Putamen (tissue), 1 donor: ENCODE measurements around the gene TEAD4.

ENCODE experiments used
- DNase-seq: peaks from one replicate; pipeline ENCODE4 v3.0.0-alpha.2; 2016; ENCODE audit warnings: low spot score

TEAD4 gene

DNA sequence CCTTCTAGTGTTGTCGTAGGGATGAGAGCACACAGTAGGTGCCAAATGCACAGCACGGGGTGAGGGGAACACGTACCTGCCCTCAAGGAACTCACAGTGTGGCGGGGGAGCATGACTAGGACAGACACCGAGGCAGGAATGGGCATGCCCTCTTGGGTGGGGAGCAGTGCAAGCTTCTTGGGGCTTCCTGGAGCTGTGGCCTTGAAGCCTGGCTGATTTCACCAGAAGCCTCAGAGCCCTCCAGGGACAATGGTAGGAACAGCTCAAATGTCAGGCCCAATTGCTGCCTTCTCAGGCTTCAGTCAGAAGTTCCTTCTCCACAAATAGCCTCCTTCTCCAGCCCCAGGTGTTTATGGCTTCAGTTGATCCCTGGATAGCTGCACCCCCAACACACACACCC, 43.4 kb downstream of the TEAD4 start:
- no peak for DNase-seq

DNA sequence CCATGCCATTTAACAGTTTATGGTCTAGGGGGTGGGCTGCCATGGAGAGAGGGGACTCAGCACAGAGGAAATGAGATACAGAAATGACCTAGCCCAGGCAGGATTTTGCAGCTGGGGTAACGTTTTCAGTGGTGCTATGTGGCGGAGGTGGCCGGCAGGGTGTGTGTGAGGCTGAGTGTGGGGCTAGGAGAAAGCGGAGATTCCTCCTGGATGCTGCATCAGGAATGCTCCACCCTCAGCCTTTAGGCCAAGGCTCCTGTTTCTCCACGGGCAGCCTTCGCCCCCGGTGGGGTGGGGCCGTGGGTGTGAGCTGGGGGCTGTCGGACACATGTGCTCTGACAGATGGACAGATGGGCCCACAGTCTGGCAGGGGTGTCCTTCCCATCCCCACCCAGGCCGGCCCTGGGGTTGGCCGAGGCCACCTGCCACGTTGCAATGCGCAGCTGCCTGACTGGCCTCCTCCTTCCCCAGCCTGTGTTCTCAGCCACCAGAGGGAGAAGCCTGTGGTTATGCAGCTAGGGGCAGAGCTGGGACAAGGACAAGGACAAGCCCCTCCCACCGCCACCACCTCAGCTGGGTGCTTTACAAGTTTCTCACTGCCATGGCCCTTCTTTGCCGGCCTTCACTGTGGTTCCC, 44.3 kb downstream of the TEAD4 start:
- no peak for DNase-seq

DNA sequence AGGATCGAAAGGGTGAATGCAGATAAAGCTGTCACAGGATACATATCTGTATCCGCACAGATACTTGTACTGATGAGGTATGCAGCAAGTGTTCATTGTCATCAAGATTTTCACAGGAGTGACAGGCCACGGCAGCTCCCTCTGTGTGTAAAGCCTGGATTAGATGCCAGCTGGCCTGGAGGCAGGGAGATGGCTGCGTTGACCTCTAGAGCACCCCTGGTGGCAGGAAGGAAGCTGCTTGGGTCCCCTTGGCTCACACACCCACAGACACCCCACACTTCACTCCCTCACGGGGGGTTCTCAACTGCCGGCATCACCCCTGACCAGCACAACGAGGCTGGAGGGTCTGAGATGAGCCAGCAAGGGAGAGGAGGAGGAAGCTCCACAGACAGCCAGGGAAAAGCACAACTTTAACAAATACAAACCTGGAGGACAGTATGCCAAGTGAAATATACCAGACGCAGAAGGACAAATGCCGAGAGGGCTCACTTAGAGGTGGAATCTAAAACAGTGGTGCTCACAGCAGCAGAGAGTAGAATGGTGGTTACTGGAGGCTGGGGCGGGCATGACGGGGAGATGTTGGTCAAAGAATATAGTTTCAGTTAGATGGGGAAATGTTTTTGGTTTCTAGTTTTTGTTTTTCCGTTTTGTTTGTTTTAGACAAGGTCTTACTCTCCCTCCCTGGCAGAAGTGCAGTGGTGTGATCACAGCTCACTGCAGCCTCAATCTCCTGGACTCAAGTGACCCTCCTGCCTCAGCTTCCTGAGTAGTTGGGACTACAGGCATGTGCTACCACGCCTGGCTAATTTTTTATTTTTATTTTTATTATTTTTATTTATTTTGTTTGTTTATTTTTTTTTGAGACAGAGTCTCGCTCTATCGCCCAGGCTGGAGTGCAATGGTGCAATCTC, 45.7 kb downstream of the TEAD4 start:
- DNase-seq, result no peak

DNA sequence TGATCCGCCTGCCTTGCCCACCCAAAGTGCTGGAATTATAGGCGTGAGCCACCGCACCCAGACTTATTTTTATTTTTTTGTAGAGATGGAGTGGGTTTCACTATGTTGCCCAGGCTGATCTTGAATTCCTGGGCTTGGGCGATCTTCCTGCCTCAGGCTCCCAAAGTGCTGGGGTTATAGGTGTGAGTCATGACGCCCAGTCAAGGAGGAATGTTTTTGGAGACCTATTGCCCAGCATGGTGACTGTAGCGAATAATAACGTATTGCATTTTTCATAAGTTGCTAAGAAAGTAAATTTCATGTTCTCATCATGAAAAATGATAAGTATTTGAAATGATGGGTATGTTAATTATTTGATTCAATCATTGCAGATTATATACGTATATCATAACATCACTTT, 46.5 kb downstream of the TEAD4 start:
- DNase-seq, result no peak

DNA sequence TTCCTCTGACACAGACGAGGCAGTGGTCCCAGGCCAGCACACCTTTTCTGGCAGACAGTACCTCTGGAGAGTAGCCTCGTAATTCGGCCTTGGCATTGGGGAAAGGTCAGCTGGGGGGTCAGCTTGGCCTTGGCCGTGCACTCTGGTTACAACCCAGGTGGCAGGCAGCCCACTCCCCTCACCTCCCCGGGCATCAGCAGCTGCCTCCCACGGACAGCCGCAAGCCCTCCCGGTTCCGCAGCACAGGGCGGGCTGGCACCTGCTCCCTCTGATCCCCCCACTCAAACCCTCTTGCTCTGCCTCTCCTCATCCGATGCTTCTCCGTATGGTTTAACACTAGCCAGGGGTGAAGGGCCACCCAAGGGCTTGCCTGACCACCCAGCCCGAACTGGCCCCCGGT, 50.6 kb downstream of the TEAD4 start:
- no peak for DNase-seq

DNA sequence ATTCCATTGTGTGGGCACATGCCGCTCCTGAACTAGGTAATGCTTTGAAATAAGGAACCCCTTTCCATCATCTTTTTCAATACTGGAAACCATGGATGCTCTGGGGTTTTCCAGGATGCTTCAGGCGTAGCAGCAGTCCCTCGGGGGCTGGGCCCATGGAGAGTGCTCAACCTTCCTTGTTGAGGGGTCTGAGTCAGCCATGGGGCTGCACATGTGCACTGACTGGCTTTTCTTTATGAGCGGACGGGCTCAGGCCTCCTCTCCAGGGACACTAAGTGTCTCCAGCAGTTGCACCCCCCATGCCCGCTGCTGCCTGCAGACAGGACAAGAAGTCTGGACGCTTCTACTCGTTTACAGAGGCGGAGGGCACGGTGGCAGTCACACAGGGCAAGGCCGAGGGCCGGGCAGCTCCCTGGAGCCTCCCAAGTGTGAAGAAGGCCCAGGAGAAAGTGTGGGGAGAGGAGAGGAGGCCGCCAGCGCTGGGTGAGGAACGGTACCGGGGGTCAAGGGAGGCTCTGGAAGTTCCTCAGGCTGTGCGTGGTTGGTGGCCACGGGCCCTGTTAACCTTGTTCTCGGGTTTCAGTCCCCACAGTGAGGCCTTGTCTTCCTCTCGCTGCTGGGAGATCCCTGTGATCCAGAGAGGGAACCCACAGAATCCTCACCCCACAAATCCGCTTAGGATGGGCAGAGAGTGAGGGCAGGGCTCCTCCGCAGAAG, 51.2 kb downstream of the TEAD4 start:
- no peak for DNase-seq

DNA sequence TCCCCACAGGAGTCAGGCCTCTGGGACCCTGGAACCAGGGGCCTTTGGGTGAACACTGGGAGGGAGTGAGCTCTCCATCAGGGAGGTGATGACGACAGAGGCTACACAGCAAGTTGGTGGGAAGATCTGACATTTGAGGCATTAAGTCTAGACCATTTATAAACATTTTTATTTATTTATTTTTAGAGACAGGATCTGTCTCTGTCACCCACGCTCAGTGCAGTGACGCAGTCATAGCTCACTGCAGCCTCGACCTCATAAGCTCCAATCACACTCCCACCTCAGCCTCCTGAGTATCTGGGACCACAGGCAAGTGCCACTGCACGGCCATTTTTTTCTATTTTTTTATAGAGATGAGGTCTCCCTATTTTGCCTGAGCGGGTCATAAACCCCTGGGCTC, 53.6 kb downstream of the TEAD4 start:
- DNase-seq, result no peak

DNA sequence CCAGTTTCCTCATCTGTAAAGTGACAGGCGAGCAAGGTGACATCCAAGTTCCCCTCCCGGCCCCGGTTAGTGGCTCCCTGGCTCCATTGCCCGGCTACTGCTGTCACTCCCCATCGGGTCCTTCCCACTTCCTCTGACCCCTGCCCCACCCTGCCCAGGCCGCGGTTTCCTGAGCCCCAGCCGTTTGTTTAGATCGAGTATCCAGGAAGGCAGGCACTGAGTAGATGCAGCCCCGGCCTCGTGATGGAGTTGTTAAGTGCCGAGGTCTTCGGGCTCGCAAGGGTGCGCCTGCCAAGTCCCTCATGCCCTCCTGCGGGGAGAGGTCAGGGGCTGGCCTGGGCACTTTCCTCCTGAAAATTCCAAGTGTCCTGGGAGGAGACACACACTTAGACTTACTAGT, 55.4 kb downstream of the TEAD4 start:
- DNase-seq, result no peak

DNA sequence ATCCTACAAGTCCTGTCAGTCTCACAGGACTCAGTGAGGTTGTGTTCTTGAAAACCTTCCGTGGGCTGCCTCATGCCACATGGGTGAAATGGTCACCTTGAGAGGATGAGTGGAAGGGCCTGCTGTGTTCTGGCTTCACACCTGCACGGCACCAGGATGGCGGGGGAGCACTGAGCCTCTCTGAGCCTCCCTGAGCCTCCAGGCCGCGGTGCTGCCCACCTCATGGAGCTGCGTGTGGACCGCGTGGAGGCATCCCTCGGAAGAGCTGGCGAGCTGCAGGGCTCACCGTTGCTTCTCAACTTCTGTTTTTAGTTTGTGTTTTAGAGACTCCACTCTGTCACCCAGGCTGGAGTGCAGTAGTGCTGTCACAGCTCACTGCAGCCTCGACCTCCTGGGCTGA, 56.2 kb downstream of the TEAD4 start:
- no peak for DNase-seq

DNA sequence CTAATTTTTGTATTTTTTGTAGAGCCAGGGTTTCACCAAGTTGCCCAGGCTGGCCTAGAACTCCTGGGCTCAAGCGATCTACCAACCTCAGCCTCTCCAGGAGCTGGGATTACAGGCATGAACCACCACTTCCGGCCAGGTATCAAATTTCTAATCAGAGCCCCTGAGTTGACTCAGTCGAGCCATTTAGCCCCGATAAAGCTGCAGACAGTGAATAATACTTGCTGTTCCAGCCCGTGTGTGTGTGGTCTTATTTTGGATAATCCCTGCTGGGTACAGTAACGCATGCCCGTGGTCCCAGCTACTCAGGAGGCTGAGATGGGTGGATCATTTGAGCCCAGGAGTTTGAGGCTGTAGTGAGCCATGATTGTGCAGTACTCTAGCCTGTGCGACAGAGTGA, 57.0 kb downstream of the TEAD4 start:
- DNase-seq, result no peak

DNA sequence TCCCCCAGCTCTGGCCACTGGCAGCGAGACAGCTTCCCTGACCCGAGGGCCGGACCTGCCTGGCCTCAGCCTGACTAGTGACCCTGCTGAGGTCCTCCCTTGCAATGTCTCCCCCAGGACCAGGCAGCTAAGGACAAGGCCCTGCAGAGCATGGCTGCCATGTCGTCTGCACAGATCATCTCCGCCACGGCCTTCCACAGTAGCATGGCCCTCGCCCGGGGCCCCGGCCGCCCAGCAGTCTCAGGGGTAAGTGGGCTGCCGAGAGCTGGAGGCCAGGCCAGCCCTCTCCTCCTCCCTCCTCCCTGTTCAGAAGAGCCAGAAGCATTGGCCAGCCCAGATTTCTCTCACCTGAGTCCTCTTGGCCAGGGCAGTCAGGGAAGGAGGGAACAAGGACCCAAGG, 58.1 kb downstream of the TEAD4 start:
- DNase-seq, result no peak

DNA sequence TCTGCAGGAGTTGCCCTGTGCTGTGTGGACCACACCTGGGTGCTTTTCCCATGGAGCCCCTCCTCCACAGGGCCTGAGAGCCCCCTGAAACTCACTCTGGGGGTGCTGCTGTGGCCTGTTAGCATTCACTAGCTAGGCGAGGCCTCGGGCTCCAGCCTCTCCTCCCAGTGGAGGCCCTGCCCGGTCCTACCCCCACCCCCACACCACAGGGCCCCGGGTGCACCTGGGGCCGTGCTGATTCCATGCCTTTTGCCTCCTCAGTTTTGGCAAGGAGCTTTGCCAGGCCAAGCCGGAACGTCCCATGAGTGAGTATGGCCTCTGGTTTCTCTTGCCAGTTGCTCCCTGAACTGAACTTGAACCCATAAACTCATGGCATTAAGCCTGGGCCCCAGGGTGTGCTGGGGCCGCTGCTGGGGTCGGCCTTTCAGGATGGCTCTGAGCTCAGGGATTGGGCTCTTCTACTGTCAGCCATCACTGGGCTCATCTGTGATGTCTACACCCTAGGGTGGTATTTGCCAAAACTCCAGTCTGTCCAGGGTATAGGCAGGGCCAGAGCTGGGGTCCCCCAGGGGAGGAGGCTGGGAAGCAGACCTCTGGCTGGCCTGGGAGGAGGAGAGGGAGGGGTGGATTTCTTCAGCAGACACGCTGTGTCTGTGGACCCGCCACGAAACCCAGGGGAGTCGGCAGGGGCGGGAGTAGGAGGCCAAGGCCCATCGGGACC, 59.2 kb downstream of the TEAD4 start:
- DNase-seq, result no peak

DNA sequence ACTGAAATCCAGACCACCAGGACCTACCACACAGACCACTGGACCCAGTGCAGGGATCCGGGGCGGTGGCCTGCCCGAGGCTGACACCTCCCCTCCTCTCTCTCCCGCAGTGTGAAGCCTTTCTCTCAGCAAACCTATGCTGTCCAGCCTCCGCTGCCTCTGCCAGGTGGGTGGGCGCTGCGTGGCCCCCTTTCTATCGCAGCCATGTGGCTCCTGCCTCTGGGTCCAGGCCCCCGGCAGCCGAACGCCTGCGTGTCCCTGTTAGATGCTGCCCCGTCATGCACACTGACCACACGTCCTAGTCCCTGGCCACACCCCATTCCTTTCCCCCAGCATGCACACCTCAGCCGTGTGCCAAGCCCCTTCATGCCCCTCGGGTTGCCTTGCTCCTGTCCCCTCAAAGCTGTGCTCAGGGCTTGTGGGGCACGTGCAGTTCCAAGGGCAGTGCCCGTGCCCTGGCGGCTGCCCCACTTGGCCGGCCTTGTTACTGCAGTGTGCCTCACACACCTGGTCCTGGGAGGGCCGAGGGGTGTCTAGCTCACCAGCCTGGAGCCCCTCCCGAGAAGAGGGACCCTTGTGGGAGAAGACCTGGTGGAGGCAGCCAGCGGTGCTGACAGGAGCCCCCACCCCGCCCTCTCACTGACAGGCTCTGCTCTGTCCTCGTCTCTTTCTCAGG, 59.9 kb downstream of the TEAD4 start:
- DNase-seq, result no peak

DNA sequence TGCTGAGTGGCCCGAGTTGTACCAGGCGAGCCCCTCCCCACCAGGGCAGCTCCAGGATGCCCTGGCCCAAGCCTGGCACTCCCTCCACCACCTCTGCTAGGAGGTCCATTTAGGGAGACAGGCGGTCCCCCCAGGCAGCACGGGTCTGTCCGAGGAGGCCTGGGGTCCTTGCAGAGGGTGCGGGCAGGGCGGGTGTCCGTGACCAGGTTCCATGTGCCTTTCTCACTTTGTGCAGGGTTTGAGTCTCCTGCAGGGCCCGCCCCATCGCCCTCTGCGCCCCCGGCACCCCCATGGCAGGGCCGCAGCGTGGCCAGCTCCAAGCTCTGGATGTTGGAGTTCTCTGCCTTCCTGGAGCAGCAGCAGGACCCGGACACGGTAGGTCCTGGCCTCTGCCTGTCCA, 61.2 kb downstream of the TEAD4 start:
- no peak for DNase-seq

DNA sequence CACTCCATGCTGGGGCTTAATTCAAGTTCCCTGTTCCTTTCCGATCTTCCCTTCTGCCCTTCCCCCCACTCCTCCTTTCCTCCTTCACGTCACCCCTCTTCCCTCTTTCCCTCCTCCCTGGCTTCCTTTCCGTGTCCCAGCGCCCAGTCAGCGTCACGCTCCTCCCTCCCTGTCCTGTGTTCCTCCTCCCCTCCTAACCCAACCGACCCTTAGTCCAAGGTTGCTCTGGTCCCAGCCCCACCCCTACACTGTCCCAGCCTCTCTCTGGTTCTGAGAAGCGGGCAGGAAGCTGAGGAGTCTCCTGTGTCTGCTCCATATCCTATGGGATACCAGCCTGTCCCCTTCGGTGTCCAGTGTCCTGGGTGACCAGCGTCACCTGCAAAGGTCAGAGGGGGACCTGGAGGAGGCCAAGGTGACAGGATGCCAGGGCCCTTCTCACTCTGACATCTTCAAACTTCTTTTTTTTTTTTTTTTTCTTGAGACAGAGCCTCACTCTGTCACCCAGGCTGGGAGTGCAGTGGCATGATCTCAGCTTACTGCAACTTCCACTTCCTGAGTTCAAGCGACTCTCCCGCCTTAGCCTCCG, 61.7 kb downstream of the TEAD4 start:
- no peak for DNase-seq

DNA sequence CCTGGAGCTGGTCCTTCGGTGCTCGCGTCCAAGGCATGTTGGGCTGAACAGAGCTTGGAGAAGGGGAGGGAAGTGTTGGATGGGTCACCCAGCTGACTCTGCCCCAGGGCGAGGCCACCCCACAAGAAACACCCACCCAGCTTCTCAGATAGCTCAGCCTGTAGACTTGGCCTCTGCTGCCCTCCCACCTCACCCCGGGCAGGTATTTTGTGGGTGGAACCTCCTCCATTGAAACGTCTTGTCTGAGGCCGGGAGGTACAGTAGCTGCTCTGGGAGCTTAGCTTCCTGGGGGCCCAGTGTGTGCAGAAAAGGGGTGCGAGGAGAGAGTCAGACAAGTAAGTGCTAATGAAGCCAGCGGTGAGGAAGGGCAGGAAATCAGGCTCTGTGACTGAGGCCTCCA, 63.2 kb downstream of the TEAD4 start:
- DNase-seq, result no peak

DNA sequence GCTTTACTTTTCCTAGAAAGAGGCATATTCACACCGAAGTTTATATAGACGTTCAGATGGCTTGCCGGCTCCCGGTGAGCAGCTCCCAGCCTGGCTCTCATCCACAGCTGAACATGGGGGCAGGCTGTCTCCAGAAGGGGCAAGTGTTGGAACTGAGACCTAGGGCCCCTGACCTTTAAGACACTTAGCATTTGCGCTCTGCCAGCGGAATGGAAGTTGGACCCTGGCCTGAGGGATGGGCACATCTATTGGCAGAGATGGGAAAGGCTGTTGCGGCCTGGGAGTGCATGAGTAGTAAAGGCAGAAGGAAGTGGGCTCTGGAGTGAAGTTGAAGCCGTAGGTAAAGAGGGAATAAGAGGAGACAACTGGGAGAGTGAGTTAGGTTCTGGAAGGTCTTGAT, 63.8 kb downstream of the TEAD4 start:
- no peak for DNase-seq

DNA sequence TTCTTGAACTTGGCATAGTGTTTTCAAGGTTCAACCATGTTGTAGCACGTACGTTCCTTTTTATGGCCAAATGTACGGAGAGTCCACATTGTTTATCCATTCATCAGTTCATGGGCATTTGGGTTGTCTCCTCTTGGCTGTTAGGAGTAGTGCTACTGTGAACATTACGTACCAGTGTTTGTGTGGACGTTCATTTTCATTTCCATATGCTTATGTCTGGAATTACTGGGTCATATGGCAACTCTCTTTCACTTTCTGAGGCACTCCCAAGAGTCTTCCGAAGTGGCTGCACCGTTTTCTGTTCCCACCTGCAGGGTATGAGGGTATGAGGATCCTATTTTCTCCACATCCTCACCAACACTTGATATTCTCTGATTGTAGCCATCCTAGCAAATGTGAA, 68.9 kb downstream of the TEAD4 start:
- DNase-seq, result no peak

DNA sequence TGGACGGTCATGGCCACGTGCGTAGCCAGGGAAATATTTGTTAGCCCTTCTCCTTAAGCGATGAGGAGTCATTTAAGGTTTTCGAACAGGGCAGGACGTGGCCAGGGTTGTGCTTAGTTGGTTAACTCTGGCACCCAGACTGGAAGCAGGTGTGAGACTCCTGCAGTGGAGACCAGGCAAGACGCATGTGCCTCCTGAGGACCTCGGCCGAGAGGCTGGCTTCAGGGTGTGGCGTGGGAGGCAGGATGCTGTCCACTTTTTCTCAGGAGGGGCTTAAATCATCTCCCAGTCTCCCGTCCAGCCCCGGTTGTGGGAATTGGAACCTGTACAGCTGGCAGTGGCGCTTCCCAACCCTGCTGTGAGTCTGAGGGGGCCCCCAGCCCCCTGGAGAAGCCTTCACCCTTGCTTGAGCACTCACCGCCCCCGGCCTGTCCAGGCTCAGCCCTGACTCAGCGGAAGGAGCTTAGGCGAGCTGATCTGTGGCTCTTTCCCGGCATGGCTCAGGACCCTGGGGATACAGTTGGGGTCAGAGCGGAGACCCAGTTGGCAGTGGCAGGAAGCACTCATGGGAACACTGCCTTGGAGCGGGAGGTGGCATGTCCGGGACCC, 71.7 kb downstream of the TEAD4 start:
- DNase-seq, result no peak

DNA sequence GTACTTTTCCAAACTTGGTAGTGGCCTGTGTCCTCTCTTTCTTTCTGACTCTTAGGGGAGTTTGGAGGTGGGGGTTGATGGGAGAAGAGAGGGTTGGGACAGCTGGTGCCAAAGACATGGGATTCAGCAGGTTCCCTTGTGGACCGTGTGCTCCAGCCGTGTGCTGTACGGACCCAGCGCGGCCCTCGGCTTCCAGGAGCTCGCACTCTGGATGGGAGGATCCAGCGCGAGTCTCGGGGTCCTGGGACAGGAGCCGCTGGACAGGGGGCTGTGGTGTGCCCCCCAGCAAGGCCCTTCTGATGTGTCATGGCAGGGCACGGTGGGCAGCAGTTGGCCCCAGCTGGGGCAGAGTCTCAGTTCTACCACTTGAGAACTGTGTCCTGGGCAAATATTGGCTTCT, 73.0 kb downstream of the TEAD4 start:
- no peak for DNase-seq
